ENCODE measurements around the gene PEPD.

GRCh38 chr19:33462112-33462791 lies 59.3 kb downstream of the PEPD start:
- no peak for TF ChIP-seq POLR2A (IDR thresholded peaks at IDR 0.05; ENCODE audit: borderline replicate concordance, extremely low read depth, insufficient read depth, insufficient read length)
- TF ChIP-seq ZFX (IDR thresholded peaks at IDR 0.05): no peak
- TF ChIP-seq CTCF (IDR thresholded peaks at IDR 0.05 in 2 of 3, conservative IDR thresholded peaks at IDR 0.05 in 1 of 3; ENCODE audit: borderline replicate concordance in 1 of 3, insufficient read depth in 1 of 3, low read depth in 2 of 3, low read length in 2 of 3): no peak
- TF ChIP-seq TCF7L2 (IDR thresholded peaks at IDR 0.05; ENCODE audit: borderline replicate concordance, extremely low read depth, insufficient read depth, insufficient read length): no peak
- TF ChIP-seq POLR2AphosphoS5 (IDR thresholded peaks at IDR 0.05; ENCODE audit: low read depth, low read length): no peak

All from HCT116 (cell line).